Coronary artery (tissue), 2 donors: ENCODE measurements around the gene MAPK10.

ENCODE experiments used
- DNase-seq: peaks from one replicate; pipeline ENCODE4 v3.0.0-alpha.2; 2017; ENCODE audit warnings: low spot score
- H3K27ac ChIP-seq, 2 donors: fragments of 200-600 bp; sonication (generic); one replicate each; pipeline ENCODE4 v1.5.1; 2016 to 2019
- H3K4me3 ChIP-seq: fragments of 200-600 bp; sonication (generic); 2 replicates; pipeline ENCODE4 v1.5.1; 2016; ENCODE audit warnings: mild to moderate bottlenecking, moderate library complexity
- TF ChIP-seq, protein P1 (sequence below): fragments of 200-600 bp; sonication (generic); IDR thresholded peaks from one replicate; pipeline ENCODE4 v1.5.1; 2019; ENCODE audit warnings: antibody characterized with exemption

Gene MAPK10

DNA sequence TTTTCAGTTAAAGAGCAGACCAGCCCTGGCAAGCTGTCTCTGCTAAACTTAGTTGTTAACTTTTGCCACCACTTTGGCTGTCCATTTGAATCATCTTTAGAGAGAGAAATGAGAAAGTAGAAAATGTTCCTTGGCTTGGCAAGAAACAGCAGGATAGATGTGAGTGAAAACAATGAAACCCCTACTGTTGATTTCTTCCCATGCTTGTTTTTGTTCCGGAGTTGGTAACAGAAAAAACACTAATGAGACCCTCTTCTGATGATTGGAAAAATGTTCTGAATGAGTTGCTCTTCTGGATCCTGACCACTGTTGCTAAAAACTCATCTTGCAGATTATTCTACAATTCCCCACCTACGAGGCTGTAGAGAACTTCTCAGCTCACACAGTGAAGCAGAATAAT, 203.3 kb downstream of the MAPK10 start:
- TF ChIP-seq, protein P1, sequence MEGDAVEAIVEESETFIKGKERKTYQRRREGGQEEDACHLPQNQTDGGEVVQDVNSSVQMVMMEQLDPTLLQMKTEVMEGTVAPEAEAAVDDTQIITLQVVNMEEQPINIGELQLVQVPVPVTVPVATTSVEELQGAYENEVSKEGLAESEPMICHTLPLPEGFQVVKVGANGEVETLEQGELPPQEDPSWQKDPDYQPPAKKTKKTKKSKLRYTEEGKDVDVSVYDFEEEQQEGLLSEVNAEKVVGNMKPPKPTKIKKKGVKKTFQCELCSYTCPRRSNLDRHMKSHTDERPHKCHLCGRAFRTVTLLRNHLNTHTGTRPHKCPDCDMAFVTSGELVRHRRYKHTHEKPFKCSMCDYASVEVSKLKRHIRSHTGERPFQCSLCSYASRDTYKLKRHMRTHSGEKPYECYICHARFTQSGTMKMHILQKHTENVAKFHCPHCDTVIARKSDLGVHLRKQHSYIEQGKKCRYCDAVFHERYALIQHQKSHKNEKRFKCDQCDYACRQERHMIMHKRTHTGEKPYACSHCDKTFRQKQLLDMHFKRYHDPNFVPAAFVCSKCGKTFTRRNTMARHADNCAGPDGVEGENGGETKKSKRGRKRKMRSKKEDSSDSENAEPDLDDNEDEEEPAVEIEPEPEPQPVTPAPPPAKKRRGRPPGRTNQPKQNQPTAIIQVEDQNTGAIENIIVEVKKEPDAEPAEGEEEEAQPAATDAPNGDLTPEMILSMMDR = no peak

DNA sequence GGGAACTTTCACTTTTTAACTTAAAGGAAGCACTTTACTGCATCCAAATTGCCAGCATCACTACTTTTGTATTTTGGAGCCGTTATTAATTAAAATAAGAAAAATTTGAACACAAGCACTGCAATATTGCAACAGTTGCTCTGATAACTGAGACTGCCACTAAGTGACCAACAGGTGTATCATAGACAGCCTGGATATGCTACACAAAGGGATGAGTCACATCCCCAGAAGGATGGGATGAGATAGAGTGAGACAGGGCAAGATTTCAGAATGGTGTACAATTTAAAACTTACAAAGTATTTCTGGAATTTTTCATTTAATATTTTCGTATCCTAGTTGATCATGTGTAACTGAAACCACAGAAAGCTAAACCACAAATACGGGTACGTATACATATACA, 204.1 kb downstream of the MAPK10 start:
- H3K27ac ChIP-seq = no peak overlapping the region
- TF ChIP-seq, protein P1 = no peak
- no peak overlapping the region for H3K4me3 ChIP-seq
- DNase-seq = no peak

More for the DNA sequence above, 203.3 kb downstream of the MAPK10 start:
- no peak overlapping the region for H3K27ac ChIP-seq
- DNase-seq = no peak
- H3K4me3 ChIP-seq = no peak overlapping the region

DNA sequence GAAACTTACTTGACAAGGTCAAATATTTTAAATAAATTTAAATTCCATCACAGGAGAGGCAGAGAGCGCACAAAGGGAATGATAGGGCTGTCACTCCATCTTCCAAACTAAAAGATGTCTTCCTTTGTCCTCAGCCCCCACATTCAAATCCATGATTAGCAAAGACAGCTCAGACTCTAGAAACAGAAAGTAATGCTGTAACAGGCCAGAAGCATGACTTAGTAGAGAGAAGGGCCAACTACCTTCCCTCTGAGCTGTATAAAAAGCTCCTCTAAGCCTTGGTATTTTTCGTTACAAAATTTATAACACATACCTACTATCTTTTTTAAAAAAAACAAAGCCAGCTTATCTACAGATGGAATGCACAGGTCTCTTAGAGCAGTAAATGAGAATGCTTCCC, 207.4 kb downstream of the MAPK10 start:
- TF ChIP-seq, protein P1 = no peak
- no peak for DNase-seq
- Histone ChIP-seq H3K27ac (no peak overlapping the region), H3K4me3 (no peak overlapping the region)

DNA sequence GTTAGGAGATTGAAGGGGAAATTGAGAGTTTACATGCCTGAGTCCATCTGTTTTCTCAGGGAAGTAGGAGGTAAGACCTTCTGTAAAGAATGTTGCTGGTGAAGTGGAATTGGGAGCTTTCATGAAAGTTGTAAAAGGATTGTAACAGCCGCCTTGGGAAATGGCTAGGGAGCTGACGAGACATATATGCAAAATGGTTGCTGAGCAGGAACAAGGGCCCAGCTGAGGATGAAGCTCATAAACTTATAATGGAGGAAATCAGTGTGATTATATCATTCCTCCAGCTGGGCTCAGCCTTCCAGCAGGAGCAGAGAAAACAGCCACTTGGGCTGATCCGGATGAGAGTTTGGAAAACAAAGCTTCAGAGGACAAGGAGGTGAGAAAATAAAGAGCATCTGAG, 208.7 kb downstream of the MAPK10 start:
- no peak for DNase-seq
- H3K4me3 ChIP-seq = no peak overlapping the region
- TF ChIP-seq, protein P1 = no peak
- no peak overlapping the region for H3K27ac ChIP-seq

DNA sequence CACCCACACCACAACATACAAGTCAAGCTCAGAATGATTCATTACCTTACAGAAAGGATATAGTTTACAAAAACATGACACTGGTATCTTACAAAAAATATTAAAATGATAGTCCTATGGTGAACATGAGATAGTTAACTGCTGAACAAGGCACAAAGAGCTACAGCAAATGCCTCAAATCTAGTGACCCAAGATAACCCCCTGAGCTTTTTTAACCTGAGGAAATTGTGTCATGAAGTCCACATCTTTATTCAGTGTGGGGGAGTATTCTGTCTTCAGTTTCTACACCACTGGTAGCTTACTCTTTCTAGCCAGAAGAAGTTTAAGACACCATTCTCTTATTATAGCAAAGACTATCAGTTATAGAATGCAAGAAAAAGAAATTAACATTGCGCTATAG, 218.7 kb downstream of the MAPK10 start:
- DNase-seq = no peak
- Histone ChIP-seq H3K4me3 (no peak overlapping the region), H3K27ac (no peak overlapping the region)
- TF ChIP-seq, protein P1 = no peak

DNA sequence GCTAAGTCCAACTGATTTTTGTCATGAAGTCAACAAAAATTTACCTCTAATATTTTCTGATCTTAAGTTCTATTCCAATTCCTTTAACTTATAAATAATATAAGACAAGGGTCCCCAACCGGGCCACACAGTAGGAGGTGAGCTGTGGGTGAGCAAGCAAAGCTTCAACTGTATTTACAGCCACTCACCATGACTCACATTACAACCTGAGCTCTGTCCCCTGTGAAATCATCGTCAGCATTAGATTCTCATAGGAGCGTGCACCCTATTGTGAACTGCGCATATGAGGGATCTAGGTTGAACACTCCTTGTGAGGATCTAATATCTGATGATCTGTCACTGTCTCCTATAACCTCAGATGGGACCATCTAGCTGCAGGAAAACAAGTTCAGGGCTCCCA, 227.4 kb downstream of the MAPK10 start:
- no peak overlapping the region for H3K4me3 ChIP-seq
- TF ChIP-seq, protein P1 = no peak
- no peak for DNase-seq
- no peak overlapping the region for H3K27ac ChIP-seq

DNA sequence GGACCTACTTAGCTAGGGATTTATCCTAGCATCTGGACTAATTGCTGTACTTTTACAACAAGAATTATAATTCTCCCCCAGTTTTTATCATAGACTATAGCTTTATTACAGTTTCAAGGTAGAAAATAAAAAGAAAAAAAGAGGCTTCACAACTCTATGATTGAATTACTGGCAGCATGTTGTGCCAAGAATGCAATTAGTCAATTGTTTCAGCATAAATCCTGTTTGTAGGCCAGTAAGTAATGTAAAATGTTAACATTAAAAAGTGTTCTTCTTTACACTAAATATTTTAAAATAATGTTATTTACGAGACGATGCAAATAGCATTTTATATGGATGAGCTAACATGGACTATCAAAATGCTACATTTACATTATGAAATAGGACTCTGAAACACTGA, 228.4 kb downstream of the MAPK10 start:
- DNase-seq = no peak
- Histone ChIP-seq H3K4me3 (no peak overlapping the region), H3K27ac (no peak overlapping the region)
- TF ChIP-seq, protein P1 = no peak
